Activated CD8-positive, alpha-beta T cell treated with anti-CD3 and anti-CD28 coated beads for 36 hours (primary cell): ENCODE results near the gene VPS13D. TPM values are rescaled to one million over a fixed set of nuclear protein-coding genes. Genes with fewer than 3 reads are reported as not detected.

Experiments
- ATAC-seq: fragments of 200-7000 bp; cut with Tn5 transposase; one replicate; pipeline ENCODE4 v1.10.0; 2021; ENCODE audit warnings: mild to moderate bottlenecking, moderate library complexity
- CTCF ChIA-PET: fragments of 350-600 bp; sonication (Branson Sonifier 250); formaldehyde crosslinking; loops from one replicate; lab custom pipeline; 2021; ENCODE audit warnings: antibody characterized with exemption; lab: Charles Lee
- POLR2A ChIA-PET: fragments of 350-600 bp; sonication (Branson Sonifier 250); formaldehyde crosslinking; loops from one replicate; lab custom pipeline; 2021; ENCODE audit warnings: antibody characterized with exemption; lab: Charles Lee
- DNase-seq: peaks from one replicate; pipeline ENCODE4 v3.0.0-alpha.2; 2020
- H3K27ac Mint-ChIP-seq: one replicate; pipeline ENCODE4 v1.8.0; 2021; ENCODE audit warnings: mild to moderate bottlenecking, mixed read lengths
- H3K27me3 Mint-ChIP-seq: one replicate; pipeline ENCODE4 v1.8.0; 2021; ENCODE audit warnings: mixed read lengths
- H3K36me3 Mint-ChIP-seq: one replicate; pipeline ENCODE4 v1.8.0; 2021; ENCODE audit warnings: low read depth, mixed read lengths
- H3K4me1 Mint-ChIP-seq: one replicate; pipeline ENCODE4 v1.8.0; 2021; ENCODE audit warnings: low read depth, mixed read lengths
- H3K4me3 Mint-ChIP-seq: one replicate; pipeline ENCODE4 v1.8.0; 2021; ENCODE audit warnings: mild to moderate bottlenecking, moderate library complexity, mixed read lengths
- H3K9me3 Mint-ChIP-seq: one replicate; pipeline ENCODE4 v1.8.0; 2021; ENCODE audit warnings: mixed read lengths
- intact Hi-C: fragments of 100-400 bp; cut with micrococcal nuclease; formaldehyde crosslinking; loops from one replicate; pipeline ENCODE4 v1.10.0; 2022
- total RNA-seq, 2 experiments: library from RNA; stranded (reverse); gene quantifications; one replicate each; pipeline ENCODE4 v1.2.3, GENCODE V29; 2021
- TF ChIP-seq, protein P1 (sequence below): fragments of 200-600 bp; IDR thresholded peaks from one replicate; pipeline ENCODE4 v1.8.0; 2022; ENCODE audit warnings: antibody characterized with exemption, mild to moderate bottlenecking

Gene VPS13D
- total RNA-seq, 2 experiments from 2014 or later: 28.1 to 30.7 TPM

- no peak overlapping the region for H3K27ac Mint-ChIP-seq
- no peaks in the 10 kb centered on the region for H3K9me3 Mint-ChIP-seq
- ATAC-seq (no peak), DNase-seq (no peak)
- H3K36me3 Mint-ChIP-seq: peaks cover 21% of the 10 kb centered on the region
- TF ChIP-seq, protein P1, sequence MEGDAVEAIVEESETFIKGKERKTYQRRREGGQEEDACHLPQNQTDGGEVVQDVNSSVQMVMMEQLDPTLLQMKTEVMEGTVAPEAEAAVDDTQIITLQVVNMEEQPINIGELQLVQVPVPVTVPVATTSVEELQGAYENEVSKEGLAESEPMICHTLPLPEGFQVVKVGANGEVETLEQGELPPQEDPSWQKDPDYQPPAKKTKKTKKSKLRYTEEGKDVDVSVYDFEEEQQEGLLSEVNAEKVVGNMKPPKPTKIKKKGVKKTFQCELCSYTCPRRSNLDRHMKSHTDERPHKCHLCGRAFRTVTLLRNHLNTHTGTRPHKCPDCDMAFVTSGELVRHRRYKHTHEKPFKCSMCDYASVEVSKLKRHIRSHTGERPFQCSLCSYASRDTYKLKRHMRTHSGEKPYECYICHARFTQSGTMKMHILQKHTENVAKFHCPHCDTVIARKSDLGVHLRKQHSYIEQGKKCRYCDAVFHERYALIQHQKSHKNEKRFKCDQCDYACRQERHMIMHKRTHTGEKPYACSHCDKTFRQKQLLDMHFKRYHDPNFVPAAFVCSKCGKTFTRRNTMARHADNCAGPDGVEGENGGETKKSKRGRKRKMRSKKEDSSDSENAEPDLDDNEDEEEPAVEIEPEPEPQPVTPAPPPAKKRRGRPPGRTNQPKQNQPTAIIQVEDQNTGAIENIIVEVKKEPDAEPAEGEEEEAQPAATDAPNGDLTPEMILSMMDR: no peak
- H3K4me1 Mint-ChIP-seq: peaks cover 15% of the 10 kb centered on the region
- H3K4me3 Mint-ChIP-seq: no peak overlapping the region
- intact Hi-C loops: no loop called here
- ChIA-PET POLR2A (no interaction called here), CTCF (interaction anchor here (2.0 kb wide), 1 partner anchor 8 kb away, joined by 4 read pairs; no protein-coding TSS in a partner anchor)
- no peaks in the 10 kb centered on the region for H3K27me3 Mint-ChIP-seq
These were observed 170.3 kb downstream of the VPS13D start for GRCh38 chr1:12400027-12400693.

- intact Hi-C loops: no loop called here
- CTCF ChIA-PET: interaction anchor here (0.5 to 2.0 kb wide), 5 partner anchors 10 to 213 kb away, joined by 3 to 6 read pairs (median 3); no protein-coding TSS in a partner anchor
- no peaks in the 10 kb centered on the region for H3K9me3 Mint-ChIP-seq
These were observed 172.4 kb downstream of the VPS13D start for GRCh38 chr1:12402159-12402673.

DNA sequence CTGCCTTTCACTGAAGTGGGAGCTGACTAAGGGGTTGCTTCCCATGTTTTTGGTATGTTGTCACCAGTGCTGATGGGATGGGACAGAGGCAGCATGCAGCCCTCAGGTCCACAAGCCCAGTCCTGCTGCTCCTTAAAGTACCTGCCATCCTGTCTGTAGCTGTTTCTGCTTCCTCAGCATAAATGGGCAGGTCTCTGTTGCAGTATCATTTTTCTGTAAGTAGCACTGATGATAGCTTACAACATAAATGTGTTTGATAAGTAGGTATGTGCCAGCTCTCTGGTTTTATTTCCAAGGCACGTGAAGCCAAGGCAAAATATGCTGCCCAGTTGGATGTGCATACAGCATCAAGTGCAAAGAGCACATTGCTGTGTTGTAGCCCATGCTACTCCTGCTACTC, 173.0 kb downstream of the VPS13D start:
- ATAC-seq: no peak
- Mint-ChIP-seq H3K4me1 (peaks cover 32% of the 10 kb centered on the region), H3K4me3 (no peak overlapping the region), H3K36me3 (peaks cover 31% of the 10 kb centered on the region), H3K27me3 (no peaks in the 10 kb centered on the region), H3K9me3 (no peaks in the 10 kb centered on the region), H3K27ac (no peak overlapping the region)
- intact Hi-C loops: no loop called here
- ChIA-PET POLR2A (no interaction called here), CTCF (interaction anchor here (1.0 to 2.0 kb wide), 3 partner anchors 9 to 212 kb away, joined by 3 to 6 read pairs (median 3); no protein-coding TSS in a partner anchor)
- TF ChIP-seq, protein P1: no peak
- no peak for DNase-seq

More at GRCh38 chr1:12402159-12402673, 172.4 kb downstream of the VPS13D start:
- H3K27me3 Mint-ChIP-seq: no peaks in the 10 kb centered on the region
- H3K36me3 Mint-ChIP-seq: peaks cover 31% of the 10 kb centered on the region
- no peak for ATAC-seq
- TF ChIP-seq, protein P1: no peak
- peaks cover 32% of the 10 kb centered on the region for H3K4me1 Mint-ChIP-seq
- no peak overlapping the region for H3K27ac Mint-ChIP-seq
- H3K4me3 Mint-ChIP-seq: no peak overlapping the region
- POLR2A ChIA-PET: no interaction called here
- DNase-seq: no peak

DNA sequence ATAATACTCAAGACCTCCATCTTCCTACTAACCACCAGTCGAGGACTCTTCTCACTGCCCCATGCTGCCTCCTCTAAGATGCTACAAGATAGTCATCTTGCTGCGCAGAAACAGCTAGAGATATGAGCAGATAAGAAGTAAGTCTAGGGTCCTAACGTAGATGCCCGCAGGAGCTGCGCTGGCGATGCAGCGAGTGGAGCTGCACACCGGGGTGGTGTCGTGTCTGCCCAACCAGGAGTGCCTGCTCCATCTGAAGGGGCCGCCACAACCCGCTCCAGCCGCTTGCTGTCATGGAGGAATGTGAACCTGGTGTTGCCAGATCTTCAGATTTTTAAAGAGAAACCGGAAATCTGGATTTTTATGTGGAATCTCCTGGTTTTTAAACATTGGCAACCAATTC, 175.1 kb downstream of the VPS13D start:
- Mint-ChIP-seq H3K4me3 (no peak overlapping the region), H3K27me3 (no peaks in the 10 kb centered on the region), H3K36me3 (peaks cover 45% of the 10 kb centered on the region), H3K27ac (no peak overlapping the region), H3K4me1 (peaks cover 36% of the 10 kb centered on the region), H3K9me3 (peaks cover 3% of the 10 kb centered on the region)
- intact Hi-C loops: no loop called here
- TF ChIP-seq, protein P1: no peak
- DNase-seq (no peak), ATAC-seq (no peak)
- ChIA-PET POLR2A (interaction anchor here (0.6 kb wide), 1 partner anchor 75 kb away, joined by 3 read pairs; no protein-coding TSS in a partner anchor), CTCF (interaction anchor here (1.0 kb wide), 1 partner anchor 111 kb away, joined by 3 read pairs; no protein-coding TSS in a partner anchor)
